H1 (cell line): ENCODE results near the gene PSIP1. TPM values are rescaled to one million over a fixed set of nuclear protein-coding genes. Genes with fewer than 3 reads are reported as not detected.

Source experiments
- CTCF ChIA-PET: fragments of 300-600 bp; sonication (Branson Sonifier 250); formaldehyde crosslinking; loops from one replicate; lab custom pipeline; 2021; ENCODE audit not compliant: partially characterized antibody; lab: Charles Lee
- POLR2A ChIA-PET: fragments of 300-600 bp; sonication (Branson Sonifier 250); formaldehyde crosslinking; loops from one replicate; lab custom pipeline; 2021; ENCODE audit warnings: inconsistent platforms; ENCODE audit not compliant: partially characterized antibody; lab: Charles Lee
- DNase-seq, 2 experiments: peaks; one replicate each; pipeline versions ENCODE4 v3.0.0 to v3.0.0-alpha.2; 2010 to 2022; ENCODE audit warnings: low spot score in 2 of 2, low read depth in 1 of 2, mixed read lengths in 1 of 2
- FAIRE-seq: peaks from 2 replicates; lab custom pipeline; 2011; peaks lifted over from hg19 to GRCh38; lab: Jason Lieb, UNC
- H2AFZ ChIP-seq: 2 replicates; pipeline ENCODE4 v1.8.1; 2012; ENCODE audit warnings: low read length, inconsistent platforms
- H2AK5ac ChIP-seq: 2 replicates; pipeline ENCODE4 v1.6.1; 2013; ENCODE audit warnings: low read depth, low read length
- H2BK120ac ChIP-seq: replicated peaks from 2 replicates; pipeline ENCODE3; 2013; ENCODE audit warnings: low read depth, low read length, inconsistent platforms
- H2BK12ac ChIP-seq: 2 replicates; pipeline ENCODE4 v1.6.1; 2013; ENCODE audit warnings: low read depth, low read length
- H2BK15ac ChIP-seq: 2 replicates; pipeline ENCODE4 v1.6.1; 2013; ENCODE audit warnings: low read length
- H2BK20ac ChIP-seq: 2 replicates; pipeline ENCODE4 v1.6.1; 2013; ENCODE audit warnings: low read length
- H2BK5ac ChIP-seq: 2 replicates; pipeline ENCODE4 v1.6.1; 2013; ENCODE audit warnings: low read depth, low read length
- H3K14ac ChIP-seq: 2 replicates; pipeline ENCODE4 v1.6.1; 2013; ENCODE audit warnings: inconsistent platforms; ENCODE audit not compliant: insufficient read length
- H3K18ac ChIP-seq: 2 replicates; pipeline ENCODE4 v1.6.1; 2013; ENCODE audit warnings: low read length; ENCODE audit errors: extremely low read depth
- H3K23ac ChIP-seq: 2 replicates; pipeline ENCODE4 v1.6.1; 2013; ENCODE audit warnings: inconsistent platforms; ENCODE audit not compliant: insufficient read length
- H3K23me2 ChIP-seq: 2 replicates; pipeline ENCODE4 v1.6.1; 2013; ENCODE audit warnings: low read depth, low read length
- H3K27ac ChIP-seq: 2 replicates; pipeline ENCODE4 v1.6.1; 2011; ENCODE audit warnings: low read depth, low read length, inconsistent platforms
- H3K27me3 ChIP-seq, 4 experiments: replicated peaks in 1 of 4; 1 replicate in 1 of 4; 2 replicates in 3 of 4; pipeline versions ENCODE4 v1.6.1 to v1.8.1; 2011 to 2013; ENCODE audit warnings: low read length in 3 of 4, mild to moderate bottlenecking in 3 of 4, inconsistent platforms in 2 of 4, mixed read lengths in 2 of 4, moderate library complexity in 1 of 4; ENCODE audit not compliant: control insufficient read depth in 3 of 4, insufficient read depth in 3 of 4; ENCODE audit errors: extremely low read depth in 1 of 4
- H3K36me3 ChIP-seq, 4 experiments: 2 replicates each; pipeline versions ENCODE4 v1.6.1 to v1.8.1; 2011 to 2013; ENCODE audit warnings: mild to moderate bottlenecking in 4 of 4, low read length in 3 of 4, moderate library complexity in 2 of 4, control low read depth in 1 of 4, inconsistent platforms in 1 of 4; ENCODE audit not compliant: insufficient read depth in 4 of 4, control insufficient read depth in 2 of 4
- H3K4ac ChIP-seq: replicated peaks from 2 replicates; pipeline ENCODE3; 2013; ENCODE audit warnings: low read length, low read depth, mixed read lengths, inconsistent platforms; ENCODE audit not compliant: insufficient read length
- H3K4me1 ChIP-seq, 4 experiments: replicated peaks in 1 of 4; 1 replicate in 1 of 4; 2 replicates in 3 of 4; pipeline versions ENCODE4 v1.6.1 to v1.8.1; 2011 to 2013; ENCODE audit warnings: low read length in 3 of 4, inconsistent platforms in 2 of 4, mixed read lengths in 1 of 4; ENCODE audit not compliant: insufficient read depth in 4 of 4, control insufficient read depth in 3 of 4
- H3K4me2 ChIP-seq, 2 experiments: 2 replicates each; pipeline versions ENCODE4 v1.6.1 to v1.8.1; 2011 to 2013; ENCODE audit warnings: low read depth in 2 of 2, low read length in 2 of 2, control low read depth in 1 of 2, inconsistent platforms in 1 of 2, mild to moderate bottlenecking in 1 of 2; ENCODE audit not compliant: insufficient read depth in 1 of 2
- H3K4me3 ChIP-seq, 4 experiments: fragments of 200-600, 300-600 bp in 1 of 4; sonication (generic), shearing (Covaris generic), sonication (Bioruptor Twin) in 1 of 4; 2 replicates each; pipeline versions ENCODE4 v1.5.1 to v1.8.1; 2011 to 2016; ENCODE audit warnings: low read length in 4 of 4, low read depth in 3 of 4, control low read depth in 2 of 4, inconsistent platforms in 2 of 4, mild to moderate bottlenecking in 2 of 4, mixed read lengths in 1 of 4, moderate library complexity in 1 of 4; ENCODE audit not compliant: insufficient read depth in 2 of 4; ENCODE audit errors: extremely low read depth in 1 of 4
- H3K56ac ChIP-seq: replicated peaks from 2 replicates; pipeline ENCODE3; 2013; ENCODE audit warnings: low read depth, mild to moderate bottlenecking, mixed read lengths, low read length, inconsistent platforms; ENCODE audit not compliant: insufficient read length
- H3K79me1 ChIP-seq: 2 replicates; pipeline ENCODE4 v1.6.1; 2013; ENCODE audit warnings: low read depth, low read length, control low read depth
- H3K79me2 ChIP-seq, 2 experiments: 2 replicates each; pipeline versions ENCODE4 v1.6.1 to v1.8.1; 2012 to 2013; ENCODE audit warnings: low read length in 2 of 2, mild to moderate bottlenecking in 2 of 2, inconsistent platforms in 1 of 2; ENCODE audit not compliant: insufficient read depth in 2 of 2, control insufficient read depth in 1 of 2
- H3K9ac ChIP-seq, 4 experiments: replicated peaks in 1 of 4; 1 replicate in 1 of 4; 2 replicates in 3 of 4; pipeline versions ENCODE4 v1.6.1 to v1.8.1; 2011 to 2013; ENCODE audit warnings: low read depth in 3 of 4, low read length in 3 of 4, control low read depth in 2 of 4, mild to moderate bottlenecking in 2 of 4, moderate library complexity in 2 of 4, inconsistent platforms in 1 of 4; ENCODE audit errors: extremely low read depth in 1 of 4
- H3K9me3 ChIP-seq, 2 experiments: 2 replicates each; pipeline versions ENCODE4 v1.6.1 to v1.8.1; 2012 to 2013; ENCODE audit warnings: mild to moderate bottlenecking in 2 of 2, moderate library complexity in 2 of 2, control low read depth in 1 of 2, inconsistent platforms in 1 of 2, low read depth in 1 of 2, low read length in 1 of 2, mixed read lengths in 1 of 2; ENCODE audit not compliant: insufficient read depth in 2 of 2
- H4K20me1 ChIP-seq, 2 experiments: replicated peaks in 1 of 2; 2 replicates each; pipeline versions ENCODE3 to v1.8.1; 2011 to 2013; ENCODE audit warnings: inconsistent platforms in 2 of 2, low read length in 2 of 2, mild to moderate bottlenecking in 1 of 2; ENCODE audit not compliant: insufficient read depth in 2 of 2, control insufficient read depth in 1 of 2
- H4K5ac ChIP-seq: 2 replicates; pipeline ENCODE4 v1.6.1; 2013; ENCODE audit warnings: low read length, low read depth, mixed read lengths, inconsistent platforms; ENCODE audit not compliant: insufficient read length
- H4K8ac ChIP-seq: 2 replicates; pipeline ENCODE4 v1.8.0; 2013; ENCODE audit warnings: mild to moderate bottlenecking, moderate library complexity, low read length, inconsistent platforms; ENCODE audit not compliant: insufficient read depth; ENCODE audit errors: extremely low read depth
- H4K91ac ChIP-seq: replicated peaks from 2 replicates; pipeline ENCODE3; 2013; ENCODE audit warnings: low read length, mixed read lengths, inconsistent platforms; ENCODE audit not compliant: insufficient read length
- ASH2L ChIP-seq: fragments of 200-600, 300-600 bp; sonication (generic); IDR thresholded peaks from one replicate; pipeline ENCODE4 v1.7.1; 2017; ENCODE audit warnings: low read length
- CHD1 ChIP-seq: IDR thresholded peaks from 2 replicates; pipeline ENCODE4 v1.6.1; 2012; ENCODE audit warnings: low read depth, low read length, improper control_type of control experiment
- HDAC6 ChIP-seq: IDR thresholded peaks from one replicate; pipeline ENCODE4 v1.7.1; 2012; ENCODE audit warnings: low read depth, mild to moderate bottlenecking, inconsistent platforms, low read length, moderate library complexity
- KDM5A ChIP-seq: fragments of 200-600 bp; IDR thresholded peaks from 2 replicates; pipeline ENCODE4 v1.7.1; 2012; ENCODE audit warnings: mild to moderate bottlenecking, low read length, inconsistent platforms, mixed read lengths
- RAD21 ChIP-seq, 2 experiments: IDR thresholded peaks in 1 of 2; conservative IDR thresholded peaks in 1 of 2; 2 replicates each; pipeline ENCODE4 v1.6.1; 2011; ENCODE audit warnings: low read depth in 2 of 2, low read length in 2 of 2, improper control_type of control experiment in 1 of 2, inconsistent platforms in 1 of 2, mild to moderate bottlenecking in 1 of 2, moderate library complexity in 1 of 2
- RFX5 ChIP-seq: IDR thresholded peaks from 2 replicates; pipeline ENCODE4 v1.6.1; 2011; ENCODE audit warnings: low read depth, low read length, improper control_type of control experiment, borderline replicate concordance
- SIX5 ChIP-seq: IDR thresholded peaks from 2 replicates; pipeline ENCODE4 v1.6.1; 2011; ENCODE audit warnings: mild to moderate bottlenecking, low read depth, low read length
- TBP ChIP-seq: IDR thresholded peaks from 2 replicates; pipeline ENCODE4 v1.6.1; 2011; ENCODE audit warnings: low read depth, low read length, improper control_type of control experiment
- WGBS, 2 experiments: shearing (Covaris generic) in 1 of 2; methylation state at CpG; one replicate each; pipeline versions ENCODE4 v1.1.6 to v1.1.7; 2013 to 2015; ENCODE audit warnings: low lambda C conversion rate in 2 of 2, mixed read lengths in 2 of 2, inconsistent platforms in 1 of 2, low coverage in 1 of 2, missing lambda C conversion rate in 1 of 2; ENCODE audit not compliant: insufficient replicate concordance in 2 of 2, insufficient coverage in 1 of 2, insufficient read length in 1 of 2; ENCODE audit errors: extremely low coverage in 1 of 2, missing lambda C conversion rate in 1 of 2; 5-methylcytosine and 5-hydroxymethylcytosine counted together
- polyA plus RNA-seq, 7 experiments: library from polyadenylated mRNA; depleted of rRNA in 3 of 7; stranded (reverse) in 5 of 7; unstranded in 2 of 7; fragments of >200 nt in 5 of 7; fragments of 200-250 nt in 2 of 7; gene quantifications; 1 replicate in 5 of 7; 2 replicates in 1 of 7; 4 replicates in 1 of 7; pipeline versions ENCODE4 v1.2.1 to v1.2.3, GENCODE V29; 2011 to 2013; ENCODE audit warnings: missing spikeins in 2 of 7, mixed read lengths in 2 of 7
- total RNA-seq: library from RNA; stranded (reverse); fragmentation: NEBNext Ultra II Directional; extraction: Animal tissue kit (Norgen Biotek cat#: 25700); gene quantifications from 2 replicates; pipeline ENCODE4 v1.2.1, GENCODE V29; 2021
- TF ChIP-seq, protein P1 (sequence below): IDR thresholded peaks from 2 replicates; pipeline ENCODE4 v1.6.1; 2012; ENCODE audit warnings: inconsistent platforms
- TF ChIP-seq, protein P2 (sequence below): IDR thresholded peaks from 2 replicates; pipeline ENCODE4 v1.6.1; 2011; ENCODE audit warnings: low read length, improper control_type of control experiment

PSIP1 gene
- total and polyA plus RNA-seq, 2 of the 8 experiments (the other 6 are each of a cell fraction or from before 2014, with no cell fraction given): 63.3 to 387 TPM

DNA sequence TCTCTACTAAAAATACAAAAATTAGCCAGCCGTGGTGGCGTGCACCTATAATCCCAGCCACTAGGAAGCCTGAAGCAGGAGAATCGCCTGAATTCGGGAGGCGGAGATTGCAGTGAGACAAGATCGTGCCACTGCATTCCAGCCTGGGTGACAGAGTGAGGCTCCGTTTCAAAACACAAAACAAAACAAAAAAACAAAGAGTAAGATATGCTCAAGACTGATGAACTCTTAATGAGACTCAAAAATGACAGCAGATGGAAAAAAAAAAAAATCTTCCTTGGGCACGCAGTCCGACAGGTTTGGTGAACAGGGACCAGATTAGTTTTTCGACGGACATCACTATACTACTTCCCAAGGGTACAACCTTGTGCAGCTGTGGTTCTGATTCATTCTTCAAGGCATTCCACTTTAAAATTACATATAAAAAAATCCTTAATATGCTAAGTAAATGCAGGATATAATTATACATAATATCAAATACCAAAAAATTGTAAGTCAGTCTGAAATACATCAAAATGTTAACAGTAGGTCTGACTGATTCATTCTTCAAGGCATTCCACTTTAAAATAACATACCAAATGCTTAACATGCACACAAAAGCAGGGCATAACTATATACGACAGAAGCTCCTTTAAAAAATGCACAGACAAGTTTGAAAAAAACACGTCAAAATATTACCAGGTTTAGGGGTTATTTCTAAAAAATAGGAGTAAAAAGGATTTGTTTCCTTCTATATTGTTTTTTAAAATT is 12.3 kb downstream of the PSIP1 start:
- no peaks in the 10 kb centered on the region for H3K23me2 ChIP-seq
- H2BK120ac ChIP-seq: no peak overlapping the region
- peaks cover 0 to 2% (median 0%) of the 10 kb centered on the region in 4 experiments; a peak in 1 of 7 replicates for H3K4me1 ChIP-seq
- H4K91ac ChIP-seq: no peak overlapping the region
- H3K18ac ChIP-seq: no peak overlapping the region
- H2BK12ac ChIP-seq: no peak overlapping the region
- DNase-seq (no peak), FAIRE-seq (no peak)
- no peak overlapping the region for H3K4ac ChIP-seq
- H2AK5ac ChIP-seq: no peak overlapping the region
- H2BK20ac ChIP-seq: no peak overlapping the region
- no peak overlapping the region for H3K27ac ChIP-seq
- POLR2A ChIA-PET: interaction anchor here (0.7 to 8.7 kb wide), 8 partner anchors 8 to 44 kb away, joined by 3 to 133 read pairs (median 6); partner anchors contain the start of gene PSIP1
- no peak overlapping the region for H2BK5ac ChIP-seq
- CTCF ChIA-PET: interaction anchor here (0.7 to 2.7 kb wide), 3 partner anchors 27 to 48 kb away, joined by 3 to 10 read pairs (median 3); no protein-coding TSS in a partner anchor
- H4K5ac ChIP-seq: no peak overlapping the region
- H4K8ac ChIP-seq: no peak overlapping the region
- no peak overlapping the region for H3K56ac ChIP-seq
- H4K20me1 ChIP-seq: peaks cover 14 to 21% of the 10 kb centered on the region in 2 experiments
- H3K4me2 ChIP-seq: no peak overlapping the region
- H3K14ac ChIP-seq: no peak overlapping the region
- H3K36me3 ChIP-seq: peaks cover 8 to 91% (median 41%) of the 10 kb centered on the region in 4 experiments
- WGBS, 2 experiments: 90% methylated on average over 13 of the region's 13 CpGs; no CpG with 5 or more reads in 1 of the 2 experiments
- H2AFZ ChIP-seq: no peak overlapping the region
- no peaks in the 10 kb centered on the region for H3K27me3 ChIP-seq
- no peak overlapping the region for H3K9ac ChIP-seq
- no peak overlapping the region for H3K4me3 ChIP-seq
- H2BK15ac ChIP-seq: no peak overlapping the region
- peaks cover 4% of the 10 kb centered on the region in 2 experiments; a peak in 2 of 4 replicates for H3K9me3 ChIP-seq
- no peaks in the 10 kb centered on the region; the same call in 1 of the 2 replicates for H3K79me1 ChIP-seq
- H3K23ac ChIP-seq: no peak overlapping the region
- peaks cover 32 to 100% of the 10 kb centered on the region in 2 experiments for H3K79me2 ChIP-seq
- TF ChIP-seq KDM5A (no peak), SIX5 (no peak), ASH2L (no peak), HDAC6 (no peak), TBP (no peak), CHD1 (no peak), RAD21 (IDR thresholded peaks at IDR 0.05 in 1 of 2, conservative IDR thresholded peaks at IDR 0.05 in 1 of 2; ENCODE audit: low read depth in 2 of 2, low read length in 2 of 2) (no peak), RFX5 (no peak)
- TF ChIP-seq, protein P1, sequence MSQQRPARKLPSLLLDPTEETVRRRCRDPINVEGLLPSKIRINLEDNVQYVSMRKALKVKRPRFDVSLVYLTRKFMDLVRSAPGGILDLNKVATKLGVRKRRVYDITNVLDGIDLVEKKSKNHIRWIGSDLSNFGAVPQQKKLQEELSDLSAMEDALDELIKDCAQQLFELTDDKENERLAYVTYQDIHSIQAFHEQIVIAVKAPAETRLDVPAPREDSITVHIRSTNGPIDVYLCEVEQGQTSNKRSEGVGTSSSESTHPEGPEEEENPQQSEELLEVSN: no peak
- TF ChIP-seq, protein P2, sequence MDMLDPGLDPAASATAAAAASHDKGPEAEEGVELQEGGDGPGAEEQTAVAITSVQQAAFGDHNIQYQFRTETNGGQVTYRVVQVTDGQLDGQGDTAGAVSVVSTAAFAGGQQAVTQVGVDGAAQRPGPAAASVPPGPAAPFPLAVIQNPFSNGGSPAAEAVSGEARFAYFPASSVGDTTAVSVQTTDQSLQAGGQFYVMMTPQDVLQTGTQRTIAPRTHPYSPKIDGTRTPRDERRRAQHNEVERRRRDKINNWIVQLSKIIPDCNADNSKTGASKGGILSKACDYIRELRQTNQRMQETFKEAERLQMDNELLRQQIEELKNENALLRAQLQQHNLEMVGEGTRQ: no peak
